Esophagus squamous epithelium (tissue), 4 donors: ENCODE results near the gene AUTS2.

ENCODE experiments used
- CTCF ChIP-seq, 6 experiments: fragments of 450-650 bp in 4 of 6; fragments of 200-600 bp in 2 of 6; sonication (generic) in 2 of 6; IDR thresholded peaks; one replicate each; pipeline ENCODE4 v1.5.1; 2016 to 2019; ENCODE audit warnings: antibody characterized with exemption in 6 of 6, mild to moderate bottlenecking in 4 of 6, moderate library complexity in 4 of 6
- POLR2A ChIP-seq, 4 donors: fragments of 450-650 bp; IDR thresholded peaks; one replicate each; pipeline ENCODE4 v1.6.1; 2017; ENCODE audit warnings: antibody characterized with exemption in 4 of 4, mild to moderate bottlenecking in 4 of 4, moderate library complexity in 3 of 4

DNA sequence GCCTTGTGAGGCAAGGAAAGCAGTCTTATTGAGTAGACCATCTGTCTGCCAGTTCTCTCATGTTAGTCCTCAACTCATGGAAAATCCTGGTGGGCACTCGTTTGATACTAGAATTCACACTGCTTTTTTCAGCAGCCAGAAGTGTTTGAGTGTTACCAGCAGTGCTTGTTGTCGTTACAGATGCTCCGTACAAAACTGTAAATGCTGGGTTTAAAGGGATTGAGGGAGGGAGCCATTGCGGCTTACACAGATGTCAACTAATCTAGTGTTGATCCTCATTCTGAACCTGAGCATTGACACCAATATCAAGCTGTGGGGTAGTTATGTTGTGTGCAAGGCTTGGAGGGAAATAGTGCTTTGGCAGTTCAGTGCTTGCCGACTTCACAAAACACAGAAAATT is 348.6 kb downstream of the AUTS2 start:
- TF ChIP-seq CTCF (IDR thresholded peaks at IDR 0.05) = no peak
- TF ChIP-seq POLR2A (IDR thresholded peaks at IDR 0.05) = no peak
